ENCODE results near the gene ANKIB1.
"Not testable (repeated sequence)": the region's sequence is repeated elsewhere in the genome, so short reads cannot be mapped to it uniquely, and the experiment has no call there.

The ANKIB1 gene

DNA sequence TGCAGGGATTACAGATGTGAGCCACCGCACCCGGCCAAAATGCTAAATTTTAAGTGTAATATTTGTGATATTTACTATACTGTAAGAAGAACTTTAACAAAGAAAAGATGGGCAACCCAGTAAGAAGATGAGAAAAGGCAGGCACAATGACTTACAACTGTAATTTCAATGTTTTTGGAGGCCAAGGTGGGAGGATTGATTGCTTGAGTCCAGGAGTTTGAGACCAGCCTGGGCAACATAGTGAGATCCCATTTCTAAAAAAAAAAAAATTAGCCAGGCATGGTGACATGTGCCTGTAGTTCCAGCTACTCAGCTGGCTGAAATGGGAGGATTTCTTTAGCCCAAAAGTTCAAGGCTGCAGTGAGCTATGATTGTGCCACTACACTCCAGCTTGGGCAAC, 189.8 kb downstream of the ANKIB1 start:
- H3K36me3 ChIP-seq (ENCODE audit: insufficient read depth, low read length), result no peaks in the 10 kb centered on the region
- no peak overlapping the region for H3K4me3 ChIP-seq (ENCODE audit: low read depth in 1 of 2, low read length in 2 of 2)
- no peak overlapping the region for H3K9ac ChIP-seq (ENCODE audit: low read length)
- no peaks in the 10 kb centered on the region for H3K4me1 ChIP-seq (ENCODE audit: insufficient read depth, low read length)
- no peaks in the 10 kb centered on the region for H3K9me3 ChIP-seq (ENCODE audit: low read length)
- no peaks in the 10 kb centered on the region for H3K27me3 ChIP-seq (ENCODE audit: control insufficient read depth in 1 of 2, insufficient read depth in 2 of 2, low read length in 2 of 2)
- no peak overlapping the region for H3K27ac ChIP-seq (ENCODE audit: low read depth, low read length)

DNA sequence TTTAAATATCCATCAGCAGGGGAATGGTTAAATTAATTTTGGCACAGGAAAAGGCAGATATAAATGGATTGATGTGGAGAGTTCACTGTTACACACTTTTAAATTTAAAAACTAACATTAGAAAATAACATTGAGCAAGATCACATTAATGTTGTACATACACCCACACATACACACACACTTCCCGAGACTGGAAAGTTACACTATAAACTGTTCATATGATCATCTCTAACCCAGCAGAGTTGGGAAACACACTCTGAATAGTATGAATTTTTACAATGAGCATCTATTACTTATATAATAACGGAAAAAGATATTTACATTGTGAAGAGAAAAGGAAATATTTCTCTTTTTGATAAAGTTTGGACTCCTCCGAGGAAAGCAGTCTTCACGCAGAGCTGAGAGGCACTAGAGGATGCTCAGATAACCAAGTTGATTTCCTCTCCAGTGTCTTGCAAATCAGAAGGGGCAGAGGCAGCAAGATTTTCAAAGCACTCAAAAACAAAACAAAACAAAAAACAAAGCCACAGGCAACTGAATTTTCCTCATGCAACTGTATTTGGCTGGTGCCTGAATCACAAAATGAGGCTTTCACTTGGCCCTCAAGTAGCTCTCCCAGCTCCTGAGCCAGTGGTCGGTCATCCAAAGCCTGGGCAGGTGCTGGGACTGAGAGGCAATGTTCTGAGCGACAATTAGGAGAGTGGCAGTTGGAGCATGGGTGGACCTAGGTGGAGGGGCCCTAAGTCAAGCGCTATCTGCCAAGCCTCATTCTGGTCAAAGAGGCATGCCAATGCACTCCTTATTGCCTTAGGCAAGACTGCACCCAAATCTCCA, 191.1 kb downstream of the ANKIB1 start:
- Histone ChIP-seq H3K9me3 (ENCODE audit: low read length) (no peaks in the 10 kb centered on the region), H3K4me3 (ENCODE audit: low read depth in 1 of 2, low read length in 2 of 2) (no peak overlapping the region), H3K36me3 (ENCODE audit: insufficient read depth, low read length) (no peaks in the 10 kb centered on the region), H3K27ac (ENCODE audit: low read depth, low read length) (no peak overlapping the region), H3K9ac (ENCODE audit: low read length) (no peak overlapping the region), H3K4me1 (ENCODE audit: insufficient read depth, low read length) (no peaks in the 10 kb centered on the region), H3K27me3 (ENCODE audit: control insufficient read depth in 1 of 2, insufficient read depth in 2 of 2, low read length in 2 of 2) (no peaks in the 10 kb centered on the region)

DNA sequence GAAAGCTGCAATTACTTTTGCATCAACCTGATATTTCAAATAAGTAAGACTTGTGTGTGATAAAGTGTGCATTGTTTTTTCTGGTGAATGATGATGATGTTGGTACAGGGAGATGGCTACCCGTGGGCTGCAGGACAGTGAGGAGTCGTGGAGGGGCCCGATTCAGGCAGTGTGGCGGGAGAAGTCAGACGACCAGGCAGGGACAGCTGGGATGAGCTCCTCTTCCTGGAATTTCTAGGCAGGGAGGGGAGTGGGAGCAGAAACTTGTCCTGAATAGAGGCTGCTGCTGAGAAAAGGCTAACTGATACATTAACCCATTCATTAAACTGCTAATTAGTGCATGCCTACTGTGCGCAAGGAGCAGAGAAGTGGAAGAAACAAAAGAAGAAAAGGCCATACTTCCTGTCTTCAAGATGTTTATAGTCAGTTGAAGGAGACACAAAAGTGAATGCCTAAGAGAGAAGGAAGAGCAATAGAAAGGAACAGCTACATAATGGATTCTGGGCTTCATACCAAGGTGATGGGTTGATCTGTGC, 192.2 kb downstream of the ANKIB1 start:
- Histone ChIP-seq H3K27ac (ENCODE audit: low read depth, low read length) (no peak overlapping the region), H3K36me3 (ENCODE audit: insufficient read depth, low read length) (no peaks in the 10 kb centered on the region), H3K27me3 (ENCODE audit: control insufficient read depth in 1 of 2, insufficient read depth in 2 of 2, low read length in 2 of 2) (no peaks in the 10 kb centered on the region), H3K4me1 (ENCODE audit: insufficient read depth, low read length) (no peaks in the 10 kb centered on the region), H3K9me3 (ENCODE audit: low read length) (no peaks in the 10 kb centered on the region), H3K9ac (ENCODE audit: low read length) (no peak overlapping the region), H3K4me3 (ENCODE audit: low read depth in 1 of 2, low read length in 2 of 2) (no peak overlapping the region)

DNA sequence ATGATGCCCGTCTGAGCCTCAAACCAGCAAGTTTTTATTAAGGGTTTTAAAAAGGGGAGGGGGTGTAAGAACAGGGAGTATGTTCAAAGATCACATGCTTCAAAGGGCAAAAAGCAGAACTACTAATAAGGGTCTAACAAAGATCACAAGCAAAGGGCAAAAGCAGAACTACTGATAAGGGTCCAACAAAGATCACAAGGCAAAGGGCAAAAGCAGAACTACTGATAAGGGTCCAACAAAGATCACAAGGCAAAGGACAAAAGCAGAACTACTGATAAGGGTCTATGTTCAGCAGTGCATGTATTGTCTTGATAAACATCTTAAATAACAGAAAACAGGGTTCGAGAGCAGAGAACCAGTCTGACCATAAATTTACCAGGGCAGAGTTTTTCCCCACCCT, 196.9 kb downstream of the ANKIB1 start:
- H3K4me1 ChIP-seq (ENCODE audit: insufficient read depth, low read length); H3K4me3 ChIP-seq (ENCODE audit: low read depth in 1 of 2, low read length in 2 of 2); H3K9me3 ChIP-seq (ENCODE audit: low read length); H3K9ac ChIP-seq (ENCODE audit: low read length); H3K36me3 ChIP-seq (ENCODE audit: insufficient read depth, low read length); H3K27me3 ChIP-seq (ENCODE audit: control insufficient read depth in 1 of 2, insufficient read depth in 2 of 2, low read length in 2 of 2); H3K27ac ChIP-seq (ENCODE audit: low read depth, low read length): not testable (repeated sequence)

DNA sequence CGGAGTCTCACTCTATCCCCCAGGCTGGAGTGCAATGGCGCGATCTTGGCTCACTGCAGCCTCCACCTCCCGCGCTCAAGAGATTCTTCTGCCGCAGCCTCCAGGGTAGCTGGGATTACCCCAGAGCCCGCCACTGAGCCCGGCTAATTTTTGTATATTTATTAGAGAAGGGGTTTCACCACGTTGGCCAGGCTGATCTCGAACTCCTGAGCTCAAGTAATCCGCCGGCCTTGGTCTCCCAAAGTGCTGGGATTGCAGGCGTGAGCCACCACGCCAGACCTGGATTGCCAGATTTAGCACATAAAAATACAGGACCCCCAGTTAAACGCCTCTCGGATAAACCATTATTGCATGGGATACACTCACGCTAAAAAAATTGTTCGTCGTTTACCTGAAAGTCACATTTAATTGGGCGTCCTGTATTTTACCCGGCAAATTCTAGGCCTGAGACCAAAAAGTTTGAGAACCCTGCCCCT, 201.1 kb downstream of the ANKIB1 start:
- no peak overlapping the region for H3K9ac ChIP-seq (ENCODE audit: low read length)
- H3K27ac ChIP-seq (ENCODE audit: low read depth, low read length), result peak overlapping the region; percentile 97
- H3K4me1 ChIP-seq (ENCODE audit: insufficient read depth, low read length), result peaks cover 10% of the 10 kb centered on the region

DNA sequence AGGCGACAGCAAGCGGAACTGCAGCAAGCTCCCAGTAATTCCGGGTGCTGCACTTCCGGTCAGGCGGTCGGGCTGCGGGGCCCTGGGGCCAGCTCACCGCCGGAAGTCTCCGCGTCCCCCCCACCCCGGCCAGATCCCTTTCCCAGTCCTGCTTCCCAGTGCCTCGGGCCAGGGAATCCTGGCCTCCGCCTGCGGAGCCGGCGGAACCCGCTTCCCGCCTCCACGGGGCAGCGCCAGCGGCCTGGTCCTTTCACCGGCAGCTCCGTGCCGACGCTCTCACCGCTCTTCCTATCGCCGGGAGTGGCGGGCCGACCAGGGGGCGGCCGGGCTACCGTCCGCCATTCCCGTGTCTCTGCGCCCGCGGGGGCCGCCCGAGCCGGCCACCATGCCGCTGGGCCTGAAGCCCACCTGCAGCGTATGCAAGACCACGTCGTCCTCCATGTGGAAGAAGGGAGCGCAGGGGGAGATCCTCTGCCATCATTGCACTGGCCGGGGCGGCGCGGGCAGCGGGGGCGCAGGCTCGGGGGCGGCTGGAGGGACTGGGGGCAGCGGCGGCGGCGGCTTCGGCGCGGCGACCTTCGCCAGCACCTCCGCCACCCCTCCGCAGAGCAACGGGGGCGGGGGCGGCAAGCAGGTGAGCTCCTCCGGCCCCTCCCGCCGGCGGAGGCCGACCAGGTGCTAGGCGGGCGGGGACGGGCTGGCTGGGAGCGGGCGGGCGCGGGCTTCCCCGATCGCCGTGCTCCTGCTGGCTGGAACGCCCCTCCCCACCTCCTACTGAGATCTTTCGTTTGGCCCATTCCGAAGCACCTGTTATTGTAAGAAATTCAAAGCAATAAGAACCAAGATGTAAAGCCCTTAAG, 201.8 kb downstream of the ANKIB1 start, which contains the start of gene GATAD1:
Gene GATAD1 (plus strand): TSS at position 138 of the 860 bp plus-strand sequence. CDS start 248 bp downstream, at position 386.
- H3K9me3 ChIP-seq (ENCODE audit: low read length), result no peaks in the 10 kb centered on the region
- peak within 1 kb of the TSS; percentile 87 to 93 for H3K4me3 ChIP-seq (ENCODE audit: low read depth in 1 of 2, low read length in 2 of 2)
- no peaks in the 10 kb centered on the region for H3K27me3 ChIP-seq (ENCODE audit: control insufficient read depth in 1 of 2, insufficient read depth in 2 of 2, low read length in 2 of 2)
- H3K36me3 ChIP-seq (ENCODE audit: insufficient read depth, low read length), result peaks cover 25% of the 10 kb centered on the region
- peak within 1 kb of the TSS; percentile 72 for H3K9ac ChIP-seq (ENCODE audit: low read length)
- H3K27ac ChIP-seq (ENCODE audit: low read depth, low read length), result peak within 1 kb of the TSS; percentile 97
- H3K4me1 ChIP-seq (ENCODE audit: insufficient read depth, low read length), result peaks cover 10% of the 10 kb centered on the region

More for the DNA sequence above, 201.1 kb downstream of the ANKIB1 start:
- Histone ChIP-seq H3K36me3 (ENCODE audit: insufficient read depth, low read length) (peaks cover 19% of the 10 kb centered on the region), H3K27me3 (ENCODE audit: control insufficient read depth in 1 of 2, insufficient read depth in 2 of 2, low read length in 2 of 2) (no peaks in the 10 kb centered on the region), H3K9me3 (ENCODE audit: low read length) (no peaks in the 10 kb centered on the region), H3K4me3 (ENCODE audit: low read depth in 1 of 2, low read length in 2 of 2) (peak overlapping the region in 1 of 2 donors; percentile 87)

DNA sequence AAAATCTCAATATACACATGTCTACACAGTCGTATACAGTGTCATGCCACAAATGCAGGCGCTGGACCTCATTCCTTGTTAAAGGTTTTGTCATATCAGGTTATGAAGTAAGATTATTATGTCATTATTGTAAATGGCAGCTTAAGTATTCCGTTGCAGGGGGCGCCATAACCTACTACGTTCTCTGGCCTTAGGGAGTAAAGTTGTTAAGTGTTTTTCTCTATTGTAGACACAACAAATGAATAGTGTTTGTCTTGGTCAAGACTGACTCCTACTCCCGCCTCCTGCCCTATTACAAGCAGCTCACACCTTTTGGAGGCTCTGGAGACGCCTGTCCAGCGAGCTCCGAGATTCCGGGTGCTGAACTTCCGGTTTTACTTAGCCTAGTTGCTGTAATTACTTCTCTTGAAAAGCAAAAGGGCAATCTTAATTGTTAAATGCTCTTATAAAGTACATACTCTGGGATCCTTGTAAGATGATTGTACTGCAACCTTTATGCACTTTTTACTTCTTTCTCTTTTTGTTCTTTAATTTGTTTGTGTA, 202.5 kb downstream of the ANKIB1 start:
- H3K27ac ChIP-seq (ENCODE audit: low read depth, low read length), result peak overlapping the region; percentile 97
- H3K9ac ChIP-seq (ENCODE audit: low read length), result peak overlapping the region; percentile 72
- peaks cover 32% of the 10 kb centered on the region for H3K36me3 ChIP-seq (ENCODE audit: insufficient read depth, low read length)
- H3K4me1 ChIP-seq (ENCODE audit: insufficient read depth, low read length), result peaks cover 10% of the 10 kb centered on the region
- no peaks in the 10 kb centered on the region for H3K9me3 ChIP-seq (ENCODE audit: low read length)
- H3K27me3 ChIP-seq (ENCODE audit: control insufficient read depth in 1 of 2, insufficient read depth in 2 of 2, low read length in 2 of 2), result no peaks in the 10 kb centered on the region
- H3K4me3 ChIP-seq (ENCODE audit: low read depth in 1 of 2, low read length in 2 of 2), result peak overlapping the region; percentile 87 to 93
